ENCODE data around the gene MPC2. TPM values are rescaled to one million over a fixed set of nuclear protein-coding genes. Genes with fewer than 3 reads are reported as not detected.
"Not testable (repeated sequence)": the region's sequence is repeated elsewhere in the genome, so short reads cannot be mapped to it uniquely, and the experiment has no call there.

Gene MPC2
- total RNA-seq, 1 experiment from 2014 or later = 71.7 TPM

DNA sequence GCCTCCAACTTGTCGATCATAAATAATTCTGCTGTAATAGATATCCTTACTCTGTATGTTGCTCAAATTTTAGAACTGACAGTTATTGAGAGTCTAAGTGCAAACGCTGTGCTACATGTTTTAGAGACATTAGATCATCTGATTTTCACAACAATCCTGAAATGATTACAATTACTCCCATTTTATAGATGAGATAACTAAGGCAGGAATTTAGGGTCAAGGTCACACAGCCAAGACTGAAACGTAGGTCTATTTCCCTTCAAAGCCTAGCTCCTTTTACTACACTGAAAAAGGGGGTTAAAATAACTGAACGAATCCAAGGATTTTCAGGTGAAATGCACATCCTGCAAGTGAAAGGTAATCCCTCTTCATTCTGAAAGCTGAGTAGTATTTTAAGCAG lies 3.1 kb downstream of the MPC2 start:
- H3K36me3 ChIP-seq (ENCODE audit: control insufficient read depth, insufficient read depth, low read length) = no peaks in the 10 kb centered on the region; the same call in none of the 2 replicates
- ChIA-PET POLR2A (no interaction called here), CTCF (no interaction called here)
- H3K4me1 ChIP-seq (ENCODE audit: control insufficient read depth, insufficient read depth, low read length) = peaks cover 37% of the 10 kb centered on the region
- no TSS peak for BruUV-seq (replicated peaks)
- in situ Hi-C loops (cut with HindIII; ENCODE audit: low pct_unique_long_range_greater_than_20kb, low sequenced_read_pairs) = no loop called here
- ATAC-seq (no peak), DNase-seq (ENCODE audit: low read depth, low spot score) (no peak)
- intact Hi-C loops (cut with micrococcal nuclease; ENCODE audit: unreplicated experiment) = no loop called here
- TF ChIP-seq, protein P1, sequence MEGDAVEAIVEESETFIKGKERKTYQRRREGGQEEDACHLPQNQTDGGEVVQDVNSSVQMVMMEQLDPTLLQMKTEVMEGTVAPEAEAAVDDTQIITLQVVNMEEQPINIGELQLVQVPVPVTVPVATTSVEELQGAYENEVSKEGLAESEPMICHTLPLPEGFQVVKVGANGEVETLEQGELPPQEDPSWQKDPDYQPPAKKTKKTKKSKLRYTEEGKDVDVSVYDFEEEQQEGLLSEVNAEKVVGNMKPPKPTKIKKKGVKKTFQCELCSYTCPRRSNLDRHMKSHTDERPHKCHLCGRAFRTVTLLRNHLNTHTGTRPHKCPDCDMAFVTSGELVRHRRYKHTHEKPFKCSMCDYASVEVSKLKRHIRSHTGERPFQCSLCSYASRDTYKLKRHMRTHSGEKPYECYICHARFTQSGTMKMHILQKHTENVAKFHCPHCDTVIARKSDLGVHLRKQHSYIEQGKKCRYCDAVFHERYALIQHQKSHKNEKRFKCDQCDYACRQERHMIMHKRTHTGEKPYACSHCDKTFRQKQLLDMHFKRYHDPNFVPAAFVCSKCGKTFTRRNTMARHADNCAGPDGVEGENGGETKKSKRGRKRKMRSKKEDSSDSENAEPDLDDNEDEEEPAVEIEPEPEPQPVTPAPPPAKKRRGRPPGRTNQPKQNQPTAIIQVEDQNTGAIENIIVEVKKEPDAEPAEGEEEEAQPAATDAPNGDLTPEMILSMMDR (IDR thresholded peaks at IDR 0.05) = no peak
- TF ChIP-seq SIN3A (IDR thresholded peaks at IDR 0.05; ENCODE audit: borderline replicate concordance, insufficient read depth, low read depth, low read length) (no peak), POLR2AphosphoS5 (IDR thresholded peaks at IDR 0.05; ENCODE audit: low read depth, low read length) (no peak), TCF7L2 (IDR thresholded peaks at IDR 0.05; ENCODE audit: low read depth, low read length) (no peak)
- TF ChIP-seq, protein P2, sequence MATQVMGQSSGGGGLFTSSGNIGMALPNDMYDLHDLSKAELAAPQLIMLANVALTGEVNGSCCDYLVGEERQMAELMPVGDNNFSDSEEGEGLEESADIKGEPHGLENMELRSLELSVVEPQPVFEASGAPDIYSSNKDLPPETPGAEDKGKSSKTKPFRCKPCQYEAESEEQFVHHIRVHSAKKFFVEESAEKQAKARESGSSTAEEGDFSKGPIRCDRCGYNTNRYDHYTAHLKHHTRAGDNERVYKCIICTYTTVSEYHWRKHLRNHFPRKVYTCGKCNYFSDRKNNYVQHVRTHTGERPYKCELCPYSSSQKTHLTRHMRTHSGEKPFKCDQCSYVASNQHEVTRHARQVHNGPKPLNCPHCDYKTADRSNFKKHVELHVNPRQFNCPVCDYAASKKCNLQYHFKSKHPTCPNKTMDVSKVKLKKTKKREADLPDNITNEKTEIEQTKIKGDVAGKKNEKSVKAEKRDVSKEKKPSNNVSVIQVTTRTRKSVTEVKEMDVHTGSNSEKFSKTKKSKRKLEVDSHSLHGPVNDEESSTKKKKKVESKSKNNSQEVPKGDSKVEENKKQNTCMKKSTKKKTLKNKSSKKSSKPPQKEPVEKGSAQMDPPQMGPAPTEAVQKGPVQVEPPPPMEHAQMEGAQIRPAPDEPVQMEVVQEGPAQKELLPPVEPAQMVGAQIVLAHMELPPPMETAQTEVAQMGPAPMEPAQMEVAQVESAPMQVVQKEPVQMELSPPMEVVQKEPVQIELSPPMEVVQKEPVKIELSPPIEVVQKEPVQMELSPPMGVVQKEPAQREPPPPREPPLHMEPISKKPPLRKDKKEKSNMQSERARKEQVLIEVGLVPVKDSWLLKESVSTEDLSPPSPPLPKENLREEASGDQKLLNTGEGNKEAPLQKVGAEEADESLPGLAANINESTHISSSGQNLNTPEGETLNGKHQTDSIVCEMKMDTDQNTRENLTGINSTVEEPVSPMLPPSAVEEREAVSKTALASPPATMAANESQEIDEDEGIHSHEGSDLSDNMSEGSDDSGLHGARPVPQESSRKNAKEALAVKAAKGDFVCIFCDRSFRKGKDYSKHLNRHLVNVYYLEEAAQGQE (IDR thresholded peaks at IDR 0.05; ENCODE audit: insufficient read depth in 1 of 2, low read depth in 2 of 2, low read length in 1 of 2) = no peak
- H3K27ac ChIP-seq (ENCODE audit: low read length) = peak overlapping the region; percentile 99
- H3K4me3 ChIP-seq (ENCODE audit: low read depth in 2 of 2, low read length in 2 of 2) = peak overlapping the region; percentile 95 to 96; a peak in 3 of 4 replicates
- no peaks in the 10 kb centered on the region for H3K27me3 ChIP-seq (ENCODE audit: control insufficient read depth, insufficient read depth, low read length)
- no peaks in the 10 kb centered on the region for H3K9me3 ChIP-seq (ENCODE audit: control insufficient read depth, insufficient read depth, low read depth, low read length)

DNA sequence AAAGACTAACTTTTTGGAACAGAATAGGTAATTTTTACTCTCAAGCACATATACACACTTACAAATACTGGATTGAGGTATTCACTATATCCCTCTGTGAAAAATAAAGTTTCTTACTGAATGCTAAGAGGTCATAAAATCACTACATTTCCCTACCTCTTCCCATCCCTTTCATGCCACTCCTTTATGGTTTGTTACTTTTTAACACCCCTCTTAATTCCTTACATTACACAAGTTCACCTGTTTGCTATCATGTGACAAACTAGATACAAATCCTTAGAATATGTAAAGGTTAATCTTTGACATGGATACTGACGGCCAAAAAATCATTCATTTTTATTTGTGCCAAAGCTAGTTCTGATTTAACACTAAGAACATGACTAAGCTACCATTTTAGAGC lies 7.1 kb downstream of the MPC2 start:
- ChIA-PET CTCF (no interaction called here), POLR2A (no interaction called here)
- H3K4me1 ChIP-seq (ENCODE audit: control insufficient read depth, insufficient read depth, low read length) = peaks cover 55% of the 10 kb centered on the region
- peak overlapping the region; percentile 42; the same call in 1 of the 2 replicates for H3K27ac ChIP-seq (ENCODE audit: low read length)
- ATAC-seq (no peak), DNase-seq (ENCODE audit: low read depth, low spot score) (no peak)
- no peaks in the 10 kb centered on the region for H3K27me3 ChIP-seq (ENCODE audit: control insufficient read depth, insufficient read depth, low read length)
- no peak overlapping the region for H3K4me3 ChIP-seq (ENCODE audit: low read depth in 2 of 2, low read length in 2 of 2)
- no peaks in the 10 kb centered on the region for H3K9me3 ChIP-seq (ENCODE audit: control insufficient read depth, insufficient read depth, low read depth, low read length)
- no TSS peak for BruUV-seq (replicated peaks)
- in situ Hi-C loops (cut with HindIII; ENCODE audit: low pct_unique_long_range_greater_than_20kb, low sequenced_read_pairs) = no loop called here
- TF ChIP-seq, protein P2 (IDR thresholded peaks at IDR 0.05; ENCODE audit: insufficient read depth in 1 of 2, low read depth in 2 of 2, low read length in 1 of 2) = no peak
- TF ChIP-seq, protein P1 (IDR thresholded peaks at IDR 0.05) = no peak
- TF ChIP-seq POLR2AphosphoS5 (IDR thresholded peaks at IDR 0.05; ENCODE audit: low read depth, low read length) (no peak), TCF7L2 (IDR thresholded peaks at IDR 0.05; ENCODE audit: low read depth, low read length) (no peak), SIN3A (IDR thresholded peaks at IDR 0.05; ENCODE audit: borderline replicate concordance, insufficient read depth, low read depth, low read length) (no peak)
- intact Hi-C loops (cut with micrococcal nuclease; ENCODE audit: unreplicated experiment) = loop anchor here (5.0 kb wide), 1 partner anchor 207 kb away; the partner anchor contains the start of gene MPZL1
- no peaks in the 10 kb centered on the region for H3K36me3 ChIP-seq (ENCODE audit: control insufficient read depth, insufficient read depth, low read length)

DNA sequence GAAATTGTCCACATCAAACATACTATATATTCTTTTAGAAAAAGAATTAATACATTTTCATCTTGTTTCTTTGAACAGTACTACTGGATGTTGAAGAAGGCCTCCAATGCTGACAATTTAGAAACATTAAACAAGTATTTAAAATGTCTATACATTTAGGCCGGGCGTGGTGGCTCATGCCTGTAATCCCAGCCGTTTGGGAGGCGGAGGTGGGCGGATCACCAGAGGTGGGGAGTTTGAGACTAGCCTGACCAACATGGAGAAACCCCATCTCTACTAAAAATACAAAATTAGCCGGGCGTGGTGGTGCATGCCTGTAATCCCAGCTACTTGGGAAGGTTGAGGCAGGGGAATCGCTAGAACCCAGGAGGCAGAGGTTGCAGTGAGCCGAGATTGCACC lies 8.0 kb downstream of the MPC2 start:
- peak overlapping the region; percentile 30 to 32 for H3K4me3 ChIP-seq (ENCODE audit: low read depth in 2 of 2, low read length in 2 of 2)
- peak overlapping the region; percentile 92 for H3K27ac ChIP-seq (ENCODE audit: low read length)
- intact Hi-C loops (cut with micrococcal nuclease; ENCODE audit: unreplicated experiment) = loop anchor here (5.0 kb wide), 1 partner anchor 207 kb away; the partner anchor contains the start of gene MPZL1
- CTCF ChIA-PET = interaction anchor here (0.6 kb wide), 1 partner anchor 11 kb away, joined by 5 read pairs; no protein-coding TSS in a partner anchor
- H3K36me3 ChIP-seq (ENCODE audit: control insufficient read depth, insufficient read depth, low read length); BruUV-seq (replicated peaks); DNase-seq (ENCODE audit: low read depth, low spot score); ATAC-seq; in situ Hi-C loops (cut with HindIII; ENCODE audit: low pct_unique_long_range_greater_than_20kb, low sequenced_read_pairs); H3K27me3 ChIP-seq (ENCODE audit: control insufficient read depth, insufficient read depth, low read length); H3K9me3 ChIP-seq (ENCODE audit: control insufficient read depth, insufficient read depth, low read depth, low read length); POLR2A ChIA-PET: not testable (repeated sequence)
- H3K4me1 ChIP-seq (ENCODE audit: control insufficient read depth, insufficient read depth, low read length) = peaks cover 48% of the 10 kb centered on the region

All from Panc1 (cell line).